Measurements from ENCODE around the gene SSTR3.

SSTR3 gene

DNA sequence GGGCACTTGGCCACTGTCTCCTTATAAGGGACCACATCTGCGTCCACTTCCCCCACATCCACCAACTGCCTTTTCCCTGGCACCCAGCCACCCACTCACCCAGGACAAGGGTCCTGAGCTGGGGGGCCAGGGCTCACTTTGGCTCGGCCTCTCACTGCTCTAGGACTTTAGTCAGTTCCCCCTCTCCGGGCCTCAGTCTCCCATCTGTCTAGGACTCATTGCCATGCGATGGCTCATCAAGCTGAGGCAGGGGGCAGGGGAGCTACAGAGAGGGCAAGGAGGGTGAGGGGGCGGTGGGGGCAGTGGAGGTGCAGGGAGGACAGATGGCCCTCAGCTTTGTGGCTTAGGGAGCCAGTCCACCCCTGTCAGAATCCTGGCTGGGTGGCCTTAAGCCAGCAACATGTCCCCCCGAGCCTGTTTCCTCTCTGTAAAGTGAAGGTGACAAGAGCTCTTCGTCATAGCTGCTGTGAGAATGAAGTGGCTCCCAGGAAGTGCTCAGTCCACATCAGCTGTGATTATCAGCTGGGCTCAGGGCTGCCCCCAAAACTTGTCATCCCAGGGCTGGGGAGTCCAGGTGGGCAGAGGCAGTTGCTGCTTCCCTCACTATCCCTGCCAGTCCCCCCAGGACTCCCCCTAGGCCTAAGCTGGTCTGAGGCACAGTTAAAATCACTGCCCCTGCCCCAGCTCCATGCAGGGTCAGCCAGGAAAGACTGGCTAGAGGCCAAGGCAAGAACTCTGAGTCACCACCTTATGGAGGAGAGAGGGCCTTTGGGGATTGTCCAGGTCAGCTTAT is 16.9 kb upstream of the SSTR3 start:
- no peak for DNase-seq (ENCODE audit: low read depth, low spot score)

DNA sequence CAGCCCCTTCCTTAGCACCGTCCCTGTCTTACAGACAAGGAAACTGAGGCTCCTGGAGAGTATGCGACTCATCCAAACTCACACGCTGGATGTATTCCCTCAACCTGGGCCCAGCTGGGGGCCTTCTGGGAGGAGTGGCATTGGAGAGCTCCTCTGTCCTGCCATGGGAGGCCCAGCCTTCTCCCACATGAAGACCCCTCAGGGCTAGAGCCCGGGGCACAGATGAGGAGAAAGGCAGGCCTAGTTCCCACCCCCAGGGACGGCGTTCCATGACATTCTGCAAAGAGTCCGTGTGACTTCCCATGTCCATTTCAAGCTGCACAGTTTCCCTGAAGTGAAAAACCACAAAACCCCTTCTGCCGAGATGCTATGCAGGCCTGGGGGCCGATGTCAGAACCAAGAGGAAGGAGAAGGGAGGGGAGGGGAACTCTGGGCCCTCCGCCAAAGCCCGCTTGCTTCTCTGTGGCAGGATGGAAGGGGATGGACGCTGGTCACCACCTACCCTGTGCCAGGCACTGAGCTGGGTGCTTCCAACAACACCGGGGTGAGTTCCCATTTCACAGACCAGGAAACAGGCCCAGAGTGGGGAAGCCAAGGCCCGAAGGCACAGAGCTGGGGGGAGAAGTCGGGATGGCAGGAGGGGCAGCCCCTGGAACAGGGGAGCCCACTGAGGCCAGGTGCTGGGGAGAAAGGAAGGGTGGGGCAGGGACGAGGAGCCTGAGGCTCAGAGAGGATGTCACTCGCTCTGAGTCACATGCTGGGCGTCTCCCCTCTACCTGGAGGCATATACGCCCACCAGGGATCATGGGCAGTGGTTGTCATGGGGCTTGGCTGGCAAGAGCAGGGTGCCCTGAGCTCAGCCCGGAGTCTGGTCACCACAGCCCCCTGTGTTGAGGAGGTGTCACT is 16.1 kb upstream of the SSTR3 start:
- no peak for DNase-seq (ENCODE audit: low read depth, low spot score)

DNA sequence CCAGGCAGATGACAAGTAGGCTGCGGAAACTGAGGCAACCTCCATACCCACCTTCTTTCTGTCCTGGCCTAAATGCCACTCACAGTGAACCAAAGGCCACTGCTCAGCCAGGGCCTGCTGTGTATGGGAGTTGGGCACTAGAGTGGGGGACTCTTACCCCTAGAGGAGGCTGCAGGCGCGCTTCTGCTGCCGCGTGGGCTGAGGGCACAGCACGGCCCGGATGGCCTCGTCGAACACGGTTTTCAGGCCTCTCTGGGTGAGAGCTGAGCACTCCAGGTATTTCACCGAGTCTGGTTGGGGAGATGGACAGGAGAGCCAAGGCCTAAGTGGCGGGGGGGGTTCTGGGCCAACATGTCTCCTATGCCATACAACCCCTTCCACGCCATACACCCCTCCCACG is 14.2 kb upstream of the SSTR3 start:
- DNase-seq (ENCODE audit: low read depth, low spot score): no peak

DNA sequence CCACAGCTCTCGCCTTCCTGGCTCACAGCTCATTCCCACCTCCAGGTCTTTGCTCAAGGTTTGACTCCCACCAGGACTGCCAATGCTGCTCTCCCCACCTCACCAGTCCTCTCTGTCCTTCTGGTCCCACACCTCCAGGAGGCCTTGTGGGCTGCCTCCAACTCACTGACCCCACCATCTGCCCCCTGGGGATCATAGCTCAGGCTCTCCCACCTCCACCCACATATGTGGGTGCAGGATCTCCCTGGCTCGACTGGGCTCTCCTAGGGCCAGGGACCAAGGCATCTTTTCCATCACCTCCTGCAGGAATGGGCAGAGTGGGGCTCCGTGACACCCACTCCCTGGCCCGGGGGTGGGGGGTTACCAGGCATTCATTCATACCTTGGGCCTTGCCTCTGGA is 13.8 kb upstream of the SSTR3 start:
- DNase-seq (ENCODE audit: low read depth, low spot score): no peak

DNA sequence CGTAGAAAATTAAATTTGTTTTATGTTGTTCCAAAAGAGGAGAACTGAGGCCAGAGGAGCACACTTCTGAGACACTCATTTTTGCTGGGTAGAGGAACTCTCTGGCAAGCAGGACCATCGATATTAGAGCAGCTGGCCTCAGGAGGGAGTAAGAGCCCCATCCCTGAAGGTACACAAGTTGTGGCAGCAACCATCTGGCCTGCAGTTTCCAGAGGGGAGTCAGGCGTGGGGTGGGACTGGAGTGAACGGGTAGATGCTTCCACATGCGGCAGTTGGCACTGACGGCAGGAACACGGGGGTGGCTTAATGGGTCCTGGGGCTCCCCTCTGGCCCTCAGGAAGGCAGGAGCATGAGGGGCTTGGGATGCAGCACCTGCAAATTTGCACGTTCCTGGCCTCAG is 13.2 kb upstream of the SSTR3 start:
- no peak for DNase-seq (ENCODE audit: low read depth, low spot score)

DNA sequence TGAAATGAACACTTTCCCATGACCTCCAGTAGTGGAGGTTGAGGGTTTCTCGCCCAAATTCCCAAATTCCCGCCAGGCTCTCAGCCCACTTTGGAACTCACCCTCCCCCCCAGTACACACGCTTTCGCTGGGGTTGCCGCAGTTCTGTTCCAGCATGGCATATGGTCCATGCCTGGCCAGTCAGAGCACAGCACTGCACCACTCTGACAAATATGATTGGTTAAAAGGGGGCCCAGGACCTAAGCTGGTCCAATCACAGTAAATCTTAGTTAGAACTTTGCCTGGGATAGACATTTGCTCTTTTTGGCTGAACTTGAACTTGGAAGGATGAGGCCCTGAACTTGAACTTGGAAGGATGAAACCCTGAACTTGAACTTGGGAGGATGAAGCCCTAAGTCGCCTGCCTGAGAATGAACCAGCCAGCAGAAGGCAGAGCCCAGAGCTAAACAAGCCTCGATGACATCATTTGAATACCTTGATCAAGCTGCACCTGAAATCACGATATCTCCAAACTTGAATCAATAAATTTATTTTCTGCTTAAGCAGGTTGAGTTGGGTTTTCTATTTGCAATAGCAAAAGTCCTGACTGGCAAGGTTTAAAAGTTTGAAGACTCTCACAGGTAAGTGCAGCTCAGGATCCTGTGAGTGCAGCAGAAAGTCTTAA is 12.6 kb upstream of the SSTR3 start:
- no peak for DNase-seq (ENCODE audit: low read depth, low spot score)

DNA sequence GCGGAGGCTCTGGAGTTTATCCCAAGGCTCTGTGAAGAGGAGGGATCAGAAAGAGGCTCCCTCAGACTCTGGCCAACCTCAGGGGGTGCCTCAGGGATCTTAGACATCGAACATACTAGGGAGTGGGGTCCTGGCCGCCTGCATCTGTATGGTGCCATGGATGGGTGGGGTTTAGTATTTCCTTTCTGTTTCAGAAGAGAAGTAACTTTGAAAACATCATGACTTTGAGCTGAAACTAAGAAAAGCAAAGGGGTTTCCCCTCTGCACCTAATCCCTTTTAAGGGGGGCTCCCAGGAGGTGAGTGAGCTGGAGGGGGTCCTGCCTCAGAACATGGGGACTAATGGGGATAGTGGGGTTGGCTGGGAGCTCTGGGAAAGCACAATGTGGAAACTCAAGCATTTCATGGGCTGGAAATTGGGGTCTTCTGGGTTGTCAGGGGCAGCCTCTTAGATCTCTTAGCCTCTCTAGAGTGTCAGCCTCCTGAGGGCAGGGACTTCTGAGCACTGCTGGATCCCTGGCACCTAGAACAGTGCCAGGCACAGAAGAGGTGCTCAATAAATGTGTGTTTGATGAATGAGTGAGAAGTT is 11.8 kb upstream of the SSTR3 start:
- DNase-seq (ENCODE audit: low read depth, low spot score): no peak

DNA sequence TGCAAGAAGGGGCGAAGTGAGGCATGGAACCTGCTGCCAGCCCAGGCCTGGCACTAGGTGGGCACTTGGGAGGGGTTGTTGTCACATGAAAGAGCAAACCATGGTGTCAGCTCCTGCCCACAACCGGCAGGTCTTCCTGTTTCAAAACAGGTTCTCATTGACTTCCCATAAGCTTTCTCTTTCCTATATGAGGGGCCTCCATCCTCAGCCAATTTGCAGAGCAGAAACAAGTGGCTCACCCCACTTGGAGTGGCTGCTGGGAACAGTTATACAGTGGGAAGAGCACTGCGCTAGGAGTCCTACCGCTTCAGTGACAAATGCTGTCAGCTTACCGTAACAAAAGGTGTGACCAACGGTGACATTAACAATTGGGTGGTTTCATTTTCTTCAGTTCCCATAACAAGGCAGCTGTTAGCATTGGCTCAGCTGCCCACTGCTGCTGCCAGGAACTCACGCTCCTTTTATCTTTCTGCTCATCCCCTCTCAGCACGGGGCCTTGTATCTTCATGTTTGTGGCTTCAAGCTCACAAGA is 10.2 kb upstream of the SSTR3 start:
- no peak for DNase-seq (ENCODE audit: low read depth, low spot score)

DNA sequence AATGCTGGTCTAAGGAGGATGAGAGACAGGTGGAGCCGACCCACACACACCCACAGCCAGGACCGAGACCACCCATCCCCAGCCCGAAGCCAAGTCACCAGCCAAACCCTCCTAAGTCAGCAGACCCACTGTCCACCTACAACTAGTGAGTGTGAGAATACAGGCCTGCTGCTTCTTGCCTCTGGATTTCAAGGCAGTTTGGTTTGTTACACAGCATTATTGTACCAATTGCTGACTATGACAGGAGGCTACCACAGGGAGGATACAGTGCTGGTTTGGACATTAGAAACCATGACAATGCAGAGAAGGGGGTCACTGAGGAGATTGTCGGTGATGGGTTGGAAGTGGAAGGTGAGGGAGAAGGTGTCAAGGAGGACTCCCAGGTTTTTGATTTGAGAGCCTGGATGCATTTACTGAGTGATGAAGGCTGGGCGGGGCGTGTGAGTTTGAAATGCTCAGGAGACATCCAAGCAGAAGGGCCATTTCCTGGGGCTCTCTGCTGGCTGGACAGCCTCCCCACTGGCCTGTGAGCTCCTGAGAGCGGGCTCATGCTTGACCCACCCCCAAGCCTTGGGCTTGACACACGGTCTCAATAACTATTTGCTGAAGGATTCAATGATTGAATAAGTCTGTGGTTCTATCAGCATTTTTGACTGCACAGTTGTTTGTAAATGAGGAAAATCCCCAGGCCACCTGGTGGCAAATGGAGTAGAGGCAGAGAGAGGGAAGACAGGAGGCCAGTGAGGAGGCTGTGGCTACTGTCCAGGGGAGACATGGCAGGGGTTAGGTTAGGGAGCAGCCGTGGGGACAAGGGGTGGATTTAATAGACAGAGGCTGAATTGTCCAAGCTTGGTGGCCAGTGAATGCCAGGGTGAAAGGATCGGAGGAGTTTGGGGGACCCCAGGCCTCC is 9.4 kb upstream of the SSTR3 start:
- no peak for DNase-seq (ENCODE audit: low read depth, low spot score)

DNA sequence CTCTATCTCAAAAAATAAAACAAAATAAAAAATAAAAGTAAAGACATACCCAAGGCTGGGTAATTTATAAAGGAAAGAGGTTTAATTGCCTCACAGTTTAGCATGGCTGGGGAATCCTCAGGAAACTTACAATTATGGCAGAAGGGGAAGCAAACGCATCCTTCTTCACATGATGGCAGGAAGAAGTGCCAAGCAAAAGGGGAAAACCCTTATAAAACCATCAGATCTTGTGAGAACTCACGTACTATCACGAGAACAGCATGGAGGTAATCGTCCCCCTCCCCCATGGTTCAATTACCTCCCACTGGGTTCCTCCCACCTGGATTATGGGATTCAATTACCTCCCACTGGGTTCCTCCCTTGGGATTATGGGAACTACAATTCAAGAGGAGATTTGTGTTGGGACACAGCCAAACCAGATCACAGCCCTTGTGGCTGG is 8.3 kb upstream of the SSTR3 start:
- no peak for DNase-seq (ENCODE audit: low read depth, low spot score)

DNA sequence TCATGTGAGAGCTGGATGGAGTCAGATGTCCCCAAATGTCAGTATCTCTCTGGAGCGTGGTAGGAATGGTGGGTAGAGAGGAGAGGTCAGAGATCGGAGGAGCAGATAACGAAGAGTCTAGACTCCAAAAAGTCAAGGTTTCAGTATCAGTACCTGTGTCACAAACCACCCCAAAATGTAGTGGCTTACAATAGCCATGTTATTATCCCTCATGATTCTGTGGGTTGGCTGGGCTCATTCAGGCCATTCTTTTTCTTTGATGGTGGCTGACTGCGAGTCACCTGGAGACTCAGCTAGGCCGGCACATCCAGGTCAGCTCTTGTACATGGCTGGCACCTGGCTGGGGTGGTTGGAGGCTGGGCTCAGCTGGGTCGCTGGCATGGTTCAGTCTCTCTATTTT is 7.3 kb upstream of the SSTR3 start:
- DNase-seq (ENCODE audit: low read depth, low spot score): no peak

DNA sequence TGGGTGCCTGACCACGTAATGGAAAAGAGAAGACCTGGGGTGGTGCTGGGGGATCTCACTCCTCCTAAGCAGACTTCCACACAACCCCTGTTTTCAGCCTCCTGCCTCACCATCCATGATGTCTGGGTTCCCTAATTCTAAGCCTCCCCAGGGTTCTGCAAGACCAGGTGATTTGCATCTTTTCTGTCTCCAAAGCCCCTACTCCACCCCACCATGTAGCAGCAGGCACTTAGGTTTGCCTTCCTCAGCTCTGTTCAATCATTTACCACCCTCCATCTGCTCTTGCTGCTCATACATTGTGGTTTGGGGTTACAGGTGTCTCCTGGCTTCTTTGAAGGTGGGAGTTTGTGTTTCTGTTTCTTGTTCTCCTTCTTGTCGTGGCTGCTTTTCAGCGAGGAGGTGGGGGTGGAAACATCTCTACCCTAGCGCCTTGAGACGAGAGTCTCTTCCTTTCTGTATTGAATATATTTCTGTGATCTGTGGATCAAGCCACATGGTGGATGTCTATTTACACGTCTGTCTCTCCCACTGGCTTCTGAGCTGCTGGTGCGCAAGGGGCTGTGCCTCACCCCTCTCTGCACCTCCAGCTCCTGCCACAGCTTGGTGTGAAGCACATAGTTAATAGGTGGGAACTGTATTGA is 6.6 kb upstream of the SSTR3 start:
- DNase-seq (ENCODE audit: low read depth, low spot score): no peak

DNA sequence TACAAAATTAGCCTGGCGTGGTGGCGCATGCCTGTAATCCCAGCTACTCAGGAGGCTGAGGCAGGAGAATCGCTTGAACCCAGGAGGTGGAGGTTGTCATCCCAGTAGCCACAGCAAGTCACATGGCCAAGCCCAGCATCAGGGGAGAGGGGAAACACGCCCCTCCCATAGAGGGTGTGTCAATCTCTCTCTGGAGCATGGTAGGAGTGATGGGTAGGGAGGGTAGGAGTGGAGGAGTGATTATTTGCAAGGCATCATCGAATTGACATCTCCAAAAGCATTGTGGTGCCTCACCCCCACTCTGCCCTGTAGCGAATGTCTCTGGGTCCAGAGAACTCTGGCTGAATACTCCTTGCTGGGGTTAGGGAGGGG is 6.1 kb upstream of the SSTR3 start:
- no peak for DNase-seq (ENCODE audit: low read depth, low spot score)

DNA sequence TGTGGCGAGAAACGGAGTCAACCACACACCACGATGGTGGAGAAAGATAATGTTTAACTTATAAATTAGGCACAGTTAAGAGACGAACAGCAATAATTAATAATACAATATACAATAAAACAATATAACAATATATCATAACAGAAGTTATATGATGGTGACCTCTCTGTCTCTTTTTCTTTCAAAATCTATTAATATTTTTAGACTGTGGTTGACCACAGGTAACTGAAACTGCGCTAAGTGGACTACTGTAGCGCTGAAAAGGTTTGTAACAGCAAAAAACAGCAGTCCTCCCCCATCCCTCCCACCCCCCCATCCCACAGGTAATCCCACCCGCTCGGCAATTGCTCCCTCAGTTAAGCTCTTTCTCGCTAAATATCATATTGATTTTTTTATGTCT is 3.6 kb upstream of the SSTR3 start:
- no peak for DNase-seq (ENCODE audit: low read depth, low spot score)

DNA sequence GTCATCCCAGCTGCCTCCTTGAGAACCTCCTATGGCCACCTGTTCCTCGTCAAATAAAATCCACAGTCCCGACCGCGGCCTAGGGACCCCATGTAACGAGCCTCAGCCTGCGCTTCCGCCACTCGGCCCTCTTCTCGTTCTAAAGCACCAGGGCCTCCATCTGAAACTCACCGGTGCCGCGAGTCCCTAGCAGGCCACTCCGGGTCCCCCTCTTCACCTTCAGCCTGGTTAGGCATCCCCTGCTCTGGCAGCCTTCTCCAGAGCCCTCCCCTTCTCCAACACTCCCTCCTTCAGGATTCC is 2.4 kb upstream of the SSTR3 start:
- no peak for DNase-seq (ENCODE audit: low read depth, low spot score)

DNA sequence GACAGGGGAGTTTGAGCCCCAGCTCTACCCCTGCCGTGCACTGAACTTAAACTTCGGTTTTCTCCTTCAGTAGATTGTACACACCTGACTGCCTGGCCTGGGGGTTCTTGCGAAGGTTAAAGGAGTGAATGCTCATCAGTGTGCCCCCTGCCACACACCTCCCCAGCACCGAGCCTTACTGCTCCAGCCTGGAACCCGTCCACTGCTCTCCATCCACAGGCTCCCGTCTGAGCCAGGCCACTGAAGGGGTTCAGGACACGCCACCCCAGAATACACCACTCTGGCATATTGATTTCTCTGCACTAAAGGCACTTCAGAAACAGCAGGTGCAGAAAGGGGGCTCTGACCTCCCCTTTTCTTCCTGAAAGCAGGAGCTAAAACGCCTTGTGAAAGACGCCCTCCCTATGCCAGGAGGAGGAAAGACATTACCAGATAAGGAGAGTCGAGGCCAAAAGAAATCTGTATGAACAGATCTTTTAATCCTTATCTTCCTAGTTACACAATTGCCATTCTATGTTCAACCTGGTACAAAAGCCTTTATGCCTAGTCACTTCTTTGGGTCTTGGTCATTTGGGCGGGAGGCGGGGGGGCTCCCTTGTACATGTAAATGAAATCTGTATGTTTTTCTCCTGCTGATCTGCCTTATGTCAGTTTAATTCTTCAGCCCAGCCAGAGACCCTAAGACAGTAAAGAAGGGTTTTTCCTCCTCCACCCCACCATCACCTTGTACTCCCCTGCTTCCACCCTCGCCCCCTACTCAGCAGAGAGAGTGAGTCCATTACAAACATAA is 1.9 kb upstream of the SSTR3 start:
- no peak for DNase-seq (ENCODE audit: low read depth, low spot score)

DNA sequence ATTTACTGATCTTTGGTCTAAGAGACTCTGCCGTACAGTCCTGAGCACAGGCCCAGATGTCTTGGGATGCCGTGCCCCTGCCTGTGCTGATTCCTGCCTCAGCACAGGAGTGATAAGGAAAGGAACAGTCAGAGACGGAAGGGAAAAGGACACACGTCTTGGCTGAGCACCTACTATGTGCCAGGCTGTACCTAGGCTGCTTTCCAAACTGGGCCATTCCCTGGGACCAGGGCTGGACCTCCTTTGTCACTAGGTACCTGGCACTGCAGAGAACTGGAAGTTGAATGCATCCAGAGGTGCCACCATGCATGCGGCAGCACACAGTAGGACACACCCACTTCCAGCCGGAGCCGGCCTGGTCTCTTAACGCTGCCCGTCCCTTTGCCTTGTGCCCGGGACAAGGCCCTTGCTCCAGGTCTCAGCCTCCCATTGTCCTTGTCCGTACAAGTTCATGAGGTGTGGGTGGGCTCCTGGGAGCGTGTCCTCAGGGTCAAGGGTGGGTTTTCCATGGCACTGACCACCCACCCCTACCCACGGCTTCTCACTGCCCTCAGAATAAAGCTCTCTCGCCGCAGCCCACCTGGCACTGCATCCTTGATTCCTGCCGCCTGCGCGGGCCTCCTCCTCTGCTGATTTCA is 1.1 kb upstream of the SSTR3 start:
- DNase-seq (ENCODE audit: low read depth, low spot score): no peak

DNA sequence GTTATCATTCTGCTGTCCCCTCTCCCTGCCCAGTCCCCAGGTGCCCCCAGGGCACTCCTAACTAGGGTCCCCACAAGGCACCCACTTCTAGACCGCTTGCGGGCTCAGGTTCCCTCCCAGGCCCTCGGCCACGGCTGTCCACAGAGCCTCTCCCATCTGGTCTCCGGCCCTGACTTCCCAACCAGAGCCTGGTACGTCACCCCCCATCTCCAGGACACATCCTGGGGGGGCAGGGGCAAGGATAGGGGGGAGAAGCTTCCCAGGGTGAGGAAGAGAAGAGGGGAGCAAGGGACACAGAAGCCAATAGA is 457 bp downstream of the SSTR3 start:
- DNase-seq (ENCODE audit: low read depth, low spot score): no peak

DNA sequence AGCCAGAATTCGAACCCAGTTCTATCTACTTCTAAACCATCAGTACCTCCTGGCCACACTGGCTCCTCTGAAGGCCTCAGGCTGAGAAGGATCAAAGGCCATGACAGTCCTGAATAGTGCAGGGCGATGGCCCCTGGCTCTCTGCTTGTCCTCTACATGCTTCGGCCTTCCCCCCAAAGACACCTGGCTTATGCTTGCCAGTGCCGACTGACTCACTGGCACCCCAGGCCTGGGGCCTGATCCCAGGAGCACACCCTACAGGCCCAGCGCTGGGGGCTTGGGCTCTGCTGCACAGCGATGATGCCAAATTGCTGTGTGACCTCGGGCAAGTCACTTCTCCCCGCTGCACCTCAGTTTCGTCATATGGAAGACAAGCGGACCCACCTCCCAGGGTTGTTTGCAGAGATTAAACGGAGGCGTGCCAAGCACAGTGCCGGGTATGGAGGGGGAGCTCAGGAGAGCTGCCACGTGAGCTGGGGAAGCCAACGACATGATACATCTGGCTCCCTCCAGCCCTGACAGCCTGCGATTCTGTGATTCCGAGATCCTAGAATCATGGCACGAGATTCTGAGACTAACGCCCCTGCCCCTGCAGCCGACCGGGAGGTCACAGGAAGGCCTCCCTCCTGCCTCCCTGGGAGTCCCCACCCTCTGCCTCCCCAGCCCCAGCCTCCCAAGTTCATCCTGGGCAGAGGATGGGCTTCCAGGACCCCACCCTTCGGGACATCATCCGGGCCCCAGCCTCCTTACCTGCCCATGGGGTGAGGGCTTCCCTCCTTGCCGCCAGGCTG is 1.0 kb downstream of the SSTR3 start:
- no peak for DNase-seq (ENCODE audit: low read depth, low spot score)

All from smooth muscle cell of the brain vasculature (primary cell).